HepG2 (cell line): Measurements from ENCODE around the gene PSMB3. TPM values are rescaled to one million over a fixed set of nuclear protein-coding genes. Genes with fewer than 3 reads are reported as not detected.

Source experiments
- ARID2 ChIP-seq: sonication (generic); formaldehyde crosslinking; IDR thresholded peaks from 2 replicates; pipeline ENCODE4 v1.8.1; 2022; ENCODE audit warnings: mild to moderate bottlenecking, missing genetic modification reagents, borderline replicate concordance
- ATF7 ChIP-seq, 2 experiments: fragments of 450-650 bp in 1 of 2; sonication (generic) in 1 of 2; formaldehyde crosslinking in 1 of 2; IDR thresholded peaks; 2 replicates each; pipeline versions ENCODE4 v1.4.0 to v1.6.1; 2016 to 2020; ENCODE audit warnings: antibody characterized with exemption in 1 of 2, mild to moderate bottlenecking in 1 of 2, missing genetic modification reagents in 1 of 2
- ELF3 ChIP-seq: IDR thresholded peaks from 2 replicates; pipeline ENCODE4 v1.6.1; 2016; ENCODE audit warnings: missing genetic modification reagents, missing compliant biosample characterization
- GLMP ChIP-seq: sonication (generic); formaldehyde crosslinking; IDR thresholded peaks from 2 replicates; pipeline ENCODE4 v1.9.0; 2021; ENCODE audit warnings: missing genetic modification reagents, mild to moderate bottlenecking, borderline replicate concordance
- HMGA1 ChIP-seq: sonication (generic); formaldehyde crosslinking; conservative IDR thresholded peaks from 2 replicates; pipeline ENCODE4 v1.4.0; 2020; ENCODE audit warnings: missing genetic modification reagents
- KIAA2018 ChIP-seq: sonication (generic); formaldehyde crosslinking; IDR thresholded peaks from 2 replicates; pipeline ENCODE4 v1.5.0; 2020; ENCODE audit warnings: mild to moderate bottlenecking, missing genetic modification reagents, borderline replicate concordance
- MAF1 ChIP-seq: sonication (generic); formaldehyde crosslinking; IDR thresholded peaks from 2 replicates; pipeline ENCODE4 v1.5.0; 2020; ENCODE audit warnings: missing genetic modification reagents, borderline replicate concordance
- MAX ChIP-seq: IDR thresholded peaks from 2 replicates; pipeline ENCODE4 v1.6.1; 2012; ENCODE audit warnings: inconsistent platforms
- RCOR2 ChIP-seq: IDR thresholded peaks from 2 replicates; pipeline ENCODE4 v1.6.1; 2016; ENCODE audit warnings: missing biosample characterization, missing genetic modification reagents
- RFX1 ChIP-seq: fragments of 450-650 bp; IDR thresholded peaks from 2 replicates; pipeline ENCODE4 v1.6.1; 2017
- STAT6 ChIP-seq: sonication (generic); formaldehyde crosslinking; IDR thresholded peaks from 2 replicates; pipeline ENCODE4 v1.4.0; 2020; ENCODE audit warnings: missing genetic modification reagents, mild to moderate bottlenecking, borderline replicate concordance
- TEAD3 ChIP-seq: optimal IDR thresholded peaks from 2 replicates; pipeline ENCODE3; 2016; ENCODE audit warnings: borderline replicate concordance
- TMF1 ChIP-seq: sonication (generic); formaldehyde crosslinking; IDR thresholded peaks from 2 replicates; pipeline ENCODE4 v1.8.1; 2022; ENCODE audit warnings: low read depth, missing genetic modification reagents
- ZNF264 ChIP-seq: sonication (generic); formaldehyde crosslinking; IDR thresholded peaks from 2 replicates; pipeline ENCODE4 v1.4.0; 2020; ENCODE audit warnings: missing genetic modification reagents
- ZNF720 ChIP-seq: sonication (generic); formaldehyde crosslinking; IDR thresholded peaks from 2 replicates; pipeline ENCODE4 v1.4.0; 2020; ENCODE audit warnings: missing genetic modification reagents
- ZNF740 ChIP-seq: sonication (generic); formaldehyde crosslinking; IDR thresholded peaks from 2 replicates; pipeline ENCODE4 v1.4.0; 2020; ENCODE audit warnings: missing genetic modification reagents
- polyA plus RNA-seq, 8 experiments: library from polyadenylated mRNA; depleted of rRNA in 3 of 8; stranded (reverse) in 7 of 8; unstranded in 1 of 8; fragments of >200 nt; fragmentation: Illumina TruSeq in 4 of 8; extraction: Trizol in 4 of 8; gene quantifications; 2 replicates each; pipeline versions ENCODE4 v1.2.1 to v1.2.3, GENCODE V29; 2011 to 2016; ENCODE audit warnings: low read depth in 4 of 8, missing spikeins in 1 of 8, mixed read lengths in 1 of 8; ENCODE audit not compliant: insufficient read depth in 1 of 8
- total RNA-seq, 5 experiments: library from RNA; depleted of rRNA; stranded (reverse); fragments of >200 nt; fragmentation: Illumina TruSeq; extraction: Trizol; gene quantifications; 2 replicates each; pipeline ENCODE4 v1.2.3, GENCODE V29; 2016; ENCODE audit warnings: low read depth in 1 of 5

PSMB3 gene
- total and polyA plus RNA-seq, 2 of the 13 experiments (the other 11 are each of a cell fraction or from before 2014, with no cell fraction given) = 366 to 517 TPM

GRCh38 chr17:38746004-38746848 lies 6.3 kb upstream of the PSMB3 start (continued):
- TF ChIP-seq KIAA2018 (no peak), RCOR2 (peak; percentile 59; the same call in 1 of the 2 replicates), ZNF720 (no peak), TEAD3 (peak; percentile 77), ZNF264 (peak; percentile 70), ELF3 (peak; percentile 97), ZNF740 (CRISPR knock-in tag) (peak; percentile 68; the same call in 1 of the 2 replicates), ATF7 (IDR thresholded peaks at IDR 0.05) (no peak), ATF7 (CRISPR knock-in tag; IDR thresholded peaks at IDR 0.05) (no peak), ARID2 (CRISPR knock-in tag) (no peak), STAT6 (CRISPR knock-in tag) (0 out of 2 replicates have a peak, but pooled peaks have one; percentile 45), TMF1 (CRISPR knock-in tag) (no peak), HMGA1 (CRISPR knock-in tag) (no peak), RFX1 (peak; percentile 93), MAX (peak; percentile 87), MAF1 (CRISPR knock-in tag) (no peak), GLMP (CRISPR knock-in tag) (no peak)
